Vagina (tissue), 2 donors: ENCODE measurements around the gene TMEM178B.

Experiments
- CTCF ChIP-seq, 3 experiments: fragments of 450-650 bp in 2 of 3; fragments of 200-600 bp in 1 of 3; sonication (generic) in 1 of 3; IDR thresholded peaks; one replicate each; pipeline ENCODE4 v1.5.1; 2017 to 2019; ENCODE audit warnings: antibody characterized with exemption in 3 of 3, mild to moderate bottlenecking in 2 of 3, moderate library complexity in 2 of 3
- POLR2A ChIP-seq, 2 donors: fragments of 450-650 bp; IDR thresholded peaks; one replicate each; pipeline ENCODE4 v1.6.1; 2017; ENCODE audit warnings: antibody characterized with exemption in 2 of 2, mild to moderate bottlenecking in 2 of 2, moderate library complexity in 2 of 2

DNA sequence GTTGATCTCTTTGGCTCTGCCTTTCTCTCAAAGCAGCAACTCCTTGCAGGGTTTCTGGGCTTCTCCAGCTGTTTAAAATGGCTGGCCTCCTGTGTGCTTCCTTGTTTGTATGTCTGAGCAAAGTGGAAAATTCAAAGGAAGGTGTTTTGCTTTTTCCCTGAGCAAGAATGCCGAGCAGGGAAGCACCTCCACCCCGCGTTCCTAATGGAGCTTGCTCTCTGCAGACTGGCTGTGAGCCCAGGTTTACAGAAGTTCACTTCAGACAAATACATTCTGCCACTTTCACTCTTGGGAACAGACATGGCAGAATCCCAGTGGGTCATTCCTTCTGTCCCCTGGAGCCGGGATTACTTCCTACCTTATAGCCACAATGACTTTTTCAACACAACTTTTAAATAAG is 295.6 kb downstream of the TMEM178B start:
- TF ChIP-seq POLR2A (IDR thresholded peaks at IDR 0.05), result no peak
- TF ChIP-seq CTCF (IDR thresholded peaks at IDR 0.05), result no peak
